HepG2 (cell line): ENCODE results near the gene CCT6A. TPM values are rescaled to one million over a fixed set of nuclear protein-coding genes. Genes with fewer than 3 reads are reported as not detected.

ENCODE experiments used
- E2F2 ChIP-seq: sonication (generic); formaldehyde crosslinking; IDR thresholded peaks from 2 replicates; pipeline ENCODE4 v1.4.0; 2020; ENCODE audit warnings: missing genetic modification reagents, borderline replicate concordance
- ETS1 ChIP-seq: sonication (generic); formaldehyde crosslinking; IDR thresholded peaks from 2 replicates; pipeline ENCODE4 v1.4.0; 2020; ENCODE audit warnings: missing genetic modification reagents
- FOXA1 ChIP-seq, 2 experiments: fragments of 450-650 bp in 1 of 2; sonication (generic) in 1 of 2; formaldehyde crosslinking in 1 of 2; IDR thresholded peaks; 2 replicates each; pipeline versions ENCODE4 v1.4.0 to v1.6.1; 2016 to 2020; ENCODE audit warnings: missing genetic modification reagents in 1 of 2
- HDAC2 ChIP-seq: sonication (generic); formaldehyde crosslinking; IDR thresholded peaks from 2 replicates; pipeline ENCODE4 v1.4.0; 2020; ENCODE audit warnings: missing genetic modification reagents
- HMG20A ChIP-seq: IDR thresholded peaks from 2 replicates; pipeline ENCODE4 v1.6.1; 2016; ENCODE audit warnings: borderline replicate concordance
- KDM1A ChIP-seq: IDR thresholded peaks from 2 replicates; pipeline ENCODE4 v1.6.1; 2016; ENCODE audit warnings: missing compliant biosample characterization
- MYC ChIP-seq: sonication (generic); formaldehyde crosslinking; IDR thresholded peaks from 2 replicates; pipeline ENCODE4 v1.9.0; 2021; ENCODE audit warnings: missing genetic modification reagents, borderline replicate concordance
- NCOA5 ChIP-seq: sonication (generic); formaldehyde crosslinking; IDR thresholded peaks from 2 replicates; pipeline ENCODE4 v1.4.0; 2020; ENCODE audit warnings: missing genetic modification reagents
- NONO ChIP-seq, 2 experiments: fragments of 450-650 bp in 1 of 2; sonication (generic) in 1 of 2; formaldehyde crosslinking in 1 of 2; IDR thresholded peaks in 1 of 2; conservative IDR thresholded peaks in 1 of 2; 2 replicates each; pipeline versions ENCODE4 v1.6.1 to v1.8.0; 2017 to 2022; ENCODE audit warnings: mild to moderate bottlenecking in 1 of 2, missing genetic modification reagents in 1 of 2, moderate library complexity in 1 of 2
- RXRB ChIP-seq: IDR thresholded peaks from 2 replicates; pipeline ENCODE4 v1.6.1; 2016; ENCODE audit warnings: borderline replicate concordance, missing genetic modification reagents, missing compliant biosample characterization
- TCF12 ChIP-seq, 2 experiments: fragments of 450-650 bp in 1 of 2; sonication (generic) in 1 of 2; formaldehyde crosslinking in 1 of 2; IDR thresholded peaks; 2 replicates each; pipeline versions ENCODE4 v1.6.1 to v1.8.0; 2017 to 2022; ENCODE audit warnings: antibody characterized with exemption in 1 of 2, mild to moderate bottlenecking in 1 of 2, missing genetic modification reagents in 1 of 2, moderate library complexity in 1 of 2
- TEF ChIP-seq: sonication (generic); formaldehyde crosslinking; IDR thresholded peaks from 2 replicates; pipeline ENCODE4 v1.5.0; 2020; ENCODE audit warnings: missing genetic modification reagents
- WIZ ChIP-seq: sonication (generic); formaldehyde crosslinking; IDR thresholded peaks from 2 replicates; pipeline ENCODE4 v1.5.1; 2020; ENCODE audit warnings: mild to moderate bottlenecking, missing genetic modification reagents
- XRCC5 ChIP-seq: fragments of 200-400 bp; formaldehyde crosslinking; optimal IDR thresholded peaks from 2 replicates; pipeline ENCODE3; 2017; ENCODE audit warnings: mild to moderate bottlenecking, low read length
- ZNF121 ChIP-seq: sonication (generic); formaldehyde crosslinking; IDR thresholded peaks from 2 replicates; pipeline ENCODE4 v1.5.0; 2020; ENCODE audit warnings: mild to moderate bottlenecking, missing genetic modification reagents
- ZNF235 ChIP-seq: sonication (generic); formaldehyde crosslinking; IDR thresholded peaks from 2 replicates; pipeline ENCODE4 v1.8.1; 2023; ENCODE audit warnings: mild to moderate bottlenecking, missing genetic modification reagents, borderline replicate concordance
- ZNF326 ChIP-seq: sonication (generic); formaldehyde crosslinking; IDR thresholded peaks from 2 replicates; pipeline ENCODE4 v1.4.0; 2020; ENCODE audit warnings: missing genetic modification reagents, borderline replicate concordance
- ZNF33B ChIP-seq: sonication (generic); formaldehyde crosslinking; IDR thresholded peaks from 2 replicates; pipeline ENCODE4 v1.5.1; 2020; ENCODE audit warnings: mild to moderate bottlenecking, missing genetic modification reagents
- ZNF343 ChIP-seq: sonication (generic); formaldehyde crosslinking; IDR thresholded peaks from 2 replicates; pipeline ENCODE4 v1.4.0; 2020; ENCODE audit warnings: mild to moderate bottlenecking, missing genetic modification reagents
- ZNF432 ChIP-seq: sonication (generic); formaldehyde crosslinking; IDR thresholded peaks from 2 replicates; pipeline ENCODE4 v1.5.0; 2020; ENCODE audit warnings: missing genetic modification reagents, mild to moderate bottlenecking, borderline replicate concordance
- ZNF577 ChIP-seq: sonication (generic); formaldehyde crosslinking; IDR thresholded peaks from 2 replicates; pipeline ENCODE4 v1.4.0; 2020; ENCODE audit warnings: mild to moderate bottlenecking, low read depth, missing genetic modification reagents, borderline replicate concordance
- ZNF7 ChIP-seq: IDR thresholded peaks from 2 replicates; pipeline ENCODE4 v1.6.1; 2016; ENCODE audit warnings: missing biosample characterization, missing genetic modification reagents
- ZNF713 ChIP-seq: sonication (generic); formaldehyde crosslinking; IDR thresholded peaks from 2 replicates; pipeline ENCODE4 v1.4.0; 2020; ENCODE audit warnings: mild to moderate bottlenecking, missing genetic modification reagents
- ZNF782 ChIP-seq: sonication (generic); formaldehyde crosslinking; IDR thresholded peaks from 2 replicates; pipeline ENCODE4 v1.4.0; 2020; ENCODE audit warnings: missing genetic modification reagents, mild to moderate bottlenecking, borderline replicate concordance
- ZSCAN31 ChIP-seq: sonication (generic); formaldehyde crosslinking; IDR thresholded peaks from 2 replicates; pipeline ENCODE4 v1.5.0; 2020; ENCODE audit warnings: low read depth, mild to moderate bottlenecking, missing genetic modification reagents
- polyA plus RNA-seq, 8 experiments: library from polyadenylated mRNA; depleted of rRNA in 3 of 8; stranded (reverse) in 7 of 8; unstranded in 1 of 8; fragments of >200 nt; fragmentation: Illumina TruSeq in 4 of 8; extraction: Trizol in 4 of 8; gene quantifications; 2 replicates each; pipeline versions ENCODE4 v1.2.1 to v1.2.3, GENCODE V29; 2011 to 2016; ENCODE audit warnings: low read depth in 4 of 8, missing spikeins in 1 of 8, mixed read lengths in 1 of 8; ENCODE audit not compliant: insufficient read depth in 1 of 8
- total RNA-seq, 5 experiments: library from RNA; depleted of rRNA; stranded (reverse); fragments of >200 nt; fragmentation: Illumina TruSeq; extraction: Trizol; gene quantifications; 2 replicates each; pipeline ENCODE4 v1.2.3, GENCODE V29; 2016; ENCODE audit warnings: low read depth in 1 of 5

Gene CCT6A
- total and polyA plus RNA-seq, 2 of the 13 experiments (the other 11 are each of a cell fraction or from before 2014, with no cell fraction given) = 219 to 292 TPM

GRCh38 chr7:56106108-56107073, 54.8 kb downstream of the CCT6A start, which contains the start of gene CHCHD2 (continued):
- TF ChIP-seq FOXA1 (IDR thresholded peaks at IDR 0.05) (no peak), FOXA1 (CRISPR knock-in tag; IDR thresholded peaks at IDR 0.05) (no peak), ZNF33B (CRISPR knock-in tag) (peak; percentile 60; the same call in 1 of the 2 replicates), NONO (IDR thresholded peaks at IDR 0.05) (no peak), NONO (CRISPR knock-in tag; conservative IDR thresholded peaks at IDR 0.05) (peak; percentile 92), ZNF121 (CRISPR knock-in tag) (peak; percentile 61; the same call in 1 of the 2 replicates), ZNF782 (CRISPR knock-in tag) (peak; percentile 66; the same call in 1 of the 2 replicates), ZNF326 (CRISPR knock-in tag) (no peak), HDAC2 (CRISPR knock-in tag) (peak; percentile 69), ZSCAN31 (CRISPR knock-in tag) (peak; percentile 74; the same call in 1 of the 2 replicates), ZNF577 (CRISPR knock-in tag) (no peak), ZNF432 (CRISPR knock-in tag) (no peak), RXRB (peak; percentile 65; the same call in 1 of the 2 replicates), MYC (CRISPR knock-in tag) (peak; percentile 95), ZNF7 (CRISPR knock-in tag) (peak; percentile 32; the same call in 1 of the 2 replicates), KDM1A (CRISPR knock-in tag) (no peak), ETS1 (no peak), HMG20A (CRISPR knock-in tag) (no peak), ZNF343 (CRISPR knock-in tag) (peak; percentile 66; the same call in 1 of the 2 replicates), NCOA5 (CRISPR knock-in tag) (no peak), ZNF235 (no peak), TEF (CRISPR knock-in tag) (no peak), TCF12 (IDR thresholded peaks at IDR 0.05) (no peak), TCF12 (CRISPR knock-in tag; IDR thresholded peaks at IDR 0.05) (no peak), ZNF713 (CRISPR knock-in tag) (no peak), WIZ (CRISPR knock-in tag) (peak; percentile 23; the same call in 1 of the 2 replicates), E2F2 (CRISPR knock-in tag) (no peak), XRCC5 (peak; percentile 52)
